GM18517 (cell line): ENCODE measurements around the gene SPINT4.
"Not testable (repeated sequence)": the region's sequence is repeated elsewhere in the genome, so short reads cannot be mapped to it uniquely, and the experiment has no call there.

Source experiments
- ATAC-seq: cut with Tn5 transposase; IDR thresholded peaks from one replicate; pipeline ENCODE4 v1.9.1; 2021; ENCODE audit warnings: mild to moderate bottlenecking, moderate library complexity; ENCODE audit not compliant: unreplicated experiment

SPINT4 gene

GRCh38 chr20:45764618-45765282 is 42.6 kb downstream of the SPINT4 start:
- not testable (repeated sequence) for ATAC-seq

GRCh38 chr20:45765307-45765875 is 43.2 kb downstream of the SPINT4 start:
- no peak for ATAC-seq

GRCh38 chr20:45765980-45766379 is 43.8 kb downstream of the SPINT4 start:
- no peak for ATAC-seq

GRCh38 chr20:45768479-45768878 is 46.3 kb downstream of the SPINT4 start:
- no peak for ATAC-seq

- ATAC-seq = no peak
These were observed 49.1 kb downstream of the SPINT4 start for GRCh38 chr20:45771182-45771759.

- no peak for ATAC-seq
These were observed 50.5 kb downstream of the SPINT4 start for GRCh38 chr20:45772693-45773092.

GRCh38 chr20:45774945-45775344 is 52.8 kb downstream of the SPINT4 start:
- no peak for ATAC-seq

- ATAC-seq = no peak
These were observed 53.3 kb downstream of the SPINT4 start for GRCh38 chr20:45775411-45775810.
